Activated T-cell treated with anti-CD3 and anti-CD28 coated beads for 1 hour (primary cell): Measurements from ENCODE around the gene MTHFD2L.

Source experiments
- DNase-seq: peaks from one replicate; pipeline ENCODE4 v3.0.0-alpha.2; 2020; ENCODE audit warnings: low read depth

Gene MTHFD2L

GRCh38 chr4:74307170-74307569, 149.3 kb downstream of the MTHFD2L start:
- DNase-seq = no peak

GRCh38 chr4:74308215-74308614, 150.3 kb downstream of the MTHFD2L start, which contains the start of gene EPGN:
Gene EPGN (plus strand): TSS chr4:74308470. CDS start chr4:74308534, 64 bp downstream.
- DNase-seq = no peak

- no peak for DNase-seq
Observed at GRCh38 chr4:74309223-74309622, 151.3 kb downstream of the MTHFD2L start.

GRCh38 chr4:74311696-74312313, 153.9 kb downstream of the MTHFD2L start:
- no peak for DNase-seq

DNA sequence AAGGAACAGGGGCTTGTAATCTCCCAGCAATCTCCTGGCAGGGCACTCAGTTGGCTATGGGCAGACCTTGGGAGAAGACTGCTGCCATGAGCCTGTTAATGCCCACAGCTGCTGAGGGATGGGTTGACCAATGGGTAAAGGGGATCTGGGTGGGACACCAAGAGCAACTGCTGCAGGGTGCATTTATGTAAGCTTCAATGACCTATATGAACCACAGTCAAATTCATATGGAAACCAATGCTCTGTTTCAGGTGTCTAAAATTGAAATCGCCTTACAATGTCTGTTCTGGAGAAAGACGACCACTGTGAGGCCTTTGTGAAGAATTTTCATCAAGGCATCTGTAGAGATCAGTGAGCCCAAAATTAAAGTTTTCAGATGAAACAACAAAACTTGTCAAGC, 156.4 kb downstream of the MTHFD2L start:
- no peak for DNase-seq

DNA sequence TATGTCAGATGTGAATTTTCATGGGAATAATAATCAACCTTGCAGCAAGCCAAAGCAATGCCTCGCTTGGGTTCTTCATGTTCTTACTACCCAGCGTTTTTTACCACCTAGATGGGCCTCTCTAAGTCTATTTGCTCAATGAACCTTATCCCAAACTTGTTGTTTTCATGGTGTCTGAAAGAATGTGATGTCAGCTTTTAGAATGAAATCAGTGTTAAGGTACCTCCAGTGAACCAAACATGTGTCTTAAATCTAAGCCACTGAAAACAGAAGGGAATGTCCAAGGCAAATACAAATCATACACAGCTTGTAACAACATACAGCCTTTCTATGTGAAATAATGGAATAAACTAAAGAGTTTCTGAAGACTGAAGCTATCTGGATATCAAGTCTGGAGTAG, 157.0 kb downstream of the MTHFD2L start:
- DNase-seq = no peak

DNA sequence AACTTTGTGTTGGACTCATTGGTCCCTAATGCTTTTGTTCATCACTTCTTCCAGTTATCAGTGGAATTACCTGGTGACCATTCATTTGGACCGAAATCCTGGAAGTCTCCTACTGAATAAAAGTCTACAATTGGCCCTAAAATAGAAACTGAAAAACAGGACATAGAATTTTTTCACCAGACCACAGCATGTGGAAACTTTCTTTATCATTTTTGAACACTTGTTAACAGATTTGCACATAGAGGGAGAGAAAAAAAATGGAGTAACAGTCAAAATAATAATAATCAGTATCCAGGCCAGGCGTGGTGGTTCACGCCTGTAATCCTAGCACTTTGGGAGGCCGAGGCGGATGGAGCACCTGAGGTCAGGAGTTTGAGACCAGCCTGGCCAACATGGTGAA, 157.5 kb downstream of the MTHFD2L start:
- DNase-seq = no peak

- no peak for DNase-seq
Observed at GRCh38 chr4:74316397-74316796, 158.5 kb downstream of the MTHFD2L start.

DNA sequence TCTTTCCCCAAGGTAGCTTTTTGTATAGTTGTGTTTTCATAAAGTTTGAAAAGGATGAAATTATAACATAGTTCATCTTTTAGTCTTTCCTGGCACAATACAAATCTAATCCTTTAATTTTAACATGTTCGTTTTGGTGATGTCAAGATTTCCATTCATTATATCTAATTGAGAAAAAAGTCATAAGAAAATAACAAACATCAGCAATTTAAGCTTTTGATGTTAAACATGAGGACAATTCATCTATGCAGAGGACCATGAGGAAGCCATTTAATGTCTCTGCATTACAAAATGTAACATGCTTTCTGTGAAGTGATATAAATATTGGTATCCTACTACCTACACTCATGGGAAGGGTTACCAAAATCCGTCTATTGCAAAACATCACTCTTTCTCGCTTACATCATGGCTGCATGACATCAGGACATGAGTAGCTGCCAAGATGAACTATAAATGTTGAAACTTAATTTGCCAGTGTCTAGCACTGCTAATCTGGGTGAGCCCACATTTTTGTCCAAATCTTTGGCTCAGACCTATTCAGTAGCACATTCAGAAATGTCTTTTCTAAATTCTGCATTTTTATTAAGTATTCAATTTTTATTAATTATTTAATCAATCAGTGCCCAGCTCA, 159.8 kb downstream of the MTHFD2L start:
- no peak for DNase-seq

GRCh38 chr4:74318276-74318675, 160.4 kb downstream of the MTHFD2L start:
- no peak for DNase-seq

- no peak for DNase-seq
Observed at GRCh38 chr4:74319470-74319869, 161.6 kb downstream of the MTHFD2L start.

DNA sequence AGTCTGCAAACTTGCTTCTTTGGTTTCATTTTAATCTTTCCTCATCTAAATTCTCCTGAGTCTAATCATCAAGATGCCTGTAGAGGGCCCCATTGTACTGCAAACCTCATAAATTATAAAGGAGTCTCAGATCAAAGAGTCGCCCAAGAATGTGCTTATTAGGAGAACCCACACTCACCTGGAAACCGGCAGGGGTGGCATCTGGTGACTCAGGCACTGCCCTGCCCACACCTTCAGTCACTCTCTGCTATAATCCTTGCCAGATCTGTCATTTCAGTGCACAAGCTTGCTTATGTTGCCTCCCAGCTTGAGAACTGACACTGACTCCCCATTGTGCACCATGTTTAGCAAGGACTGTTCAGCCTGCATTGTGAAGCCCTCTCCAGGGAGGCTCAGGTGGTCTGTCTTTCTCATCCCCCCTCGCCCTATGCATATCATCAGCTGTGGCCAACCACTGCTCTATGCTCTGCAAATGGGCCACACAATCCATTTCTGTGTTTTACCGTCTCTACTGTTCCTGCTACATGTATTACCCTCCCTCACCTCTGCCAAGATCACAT, 162.7 kb downstream of the MTHFD2L start:
- DNase-seq = no peak

- DNase-seq = no peak
Observed at GRCh38 chr4:74322301-74322700, 164.4 kb downstream of the MTHFD2L start.

DNA sequence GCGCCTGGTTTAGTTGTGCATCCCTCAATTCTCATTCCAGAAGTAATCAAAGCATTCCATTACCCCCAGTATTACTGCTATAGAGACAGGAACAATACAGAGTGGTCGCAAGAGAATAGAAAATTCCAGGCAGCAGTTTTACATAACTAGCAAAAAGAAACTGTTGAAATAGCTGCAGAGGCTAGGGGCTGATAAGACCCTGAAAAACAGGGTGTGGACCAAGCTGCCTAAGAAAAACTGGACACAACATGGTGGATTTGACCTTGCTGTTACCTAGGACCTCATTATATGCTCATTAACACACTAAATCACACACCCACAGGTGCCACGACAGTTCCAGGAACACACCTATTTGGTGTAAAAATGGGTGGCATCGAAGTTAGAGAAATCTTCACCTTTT, 165.7 kb downstream of the MTHFD2L start:
- DNase-seq = no peak

GRCh38 chr4:74324262-74324661, 166.3 kb downstream of the MTHFD2L start:
- DNase-seq = no peak

GRCh38 chr4:74325886-74326285, 168.0 kb downstream of the MTHFD2L start:
- DNase-seq = no peak

- DNase-seq = no peak
Observed at GRCh38 chr4:74327762-74328161, 169.8 kb downstream of the MTHFD2L start.

DNA sequence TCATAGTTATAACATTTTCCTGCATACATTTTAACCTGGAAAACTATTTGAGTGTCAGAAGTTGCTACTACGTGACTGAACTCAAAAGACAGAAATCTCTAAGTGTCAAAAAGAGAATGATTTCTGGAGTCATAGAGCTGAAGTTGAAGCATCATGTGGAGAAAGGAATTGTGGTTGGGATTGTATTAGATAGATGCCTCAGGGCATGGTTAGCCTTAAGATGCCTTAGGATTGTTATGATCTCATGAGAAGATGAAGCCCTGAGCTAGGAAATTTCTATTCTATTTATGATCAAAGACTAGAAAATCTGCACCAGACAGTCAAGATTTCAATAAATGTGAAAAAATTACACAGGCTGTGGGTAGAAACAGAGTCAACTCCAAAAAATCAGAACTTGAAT, 170.6 kb downstream of the MTHFD2L start:
- no peak for DNase-seq

- no peak for DNase-seq
Observed at GRCh38 chr4:74329307-74329706, 171.4 kb downstream of the MTHFD2L start.

- DNase-seq = no peak
Observed at GRCh38 chr4:74330295-74330750, 172.4 kb downstream of the MTHFD2L start.

DNA sequence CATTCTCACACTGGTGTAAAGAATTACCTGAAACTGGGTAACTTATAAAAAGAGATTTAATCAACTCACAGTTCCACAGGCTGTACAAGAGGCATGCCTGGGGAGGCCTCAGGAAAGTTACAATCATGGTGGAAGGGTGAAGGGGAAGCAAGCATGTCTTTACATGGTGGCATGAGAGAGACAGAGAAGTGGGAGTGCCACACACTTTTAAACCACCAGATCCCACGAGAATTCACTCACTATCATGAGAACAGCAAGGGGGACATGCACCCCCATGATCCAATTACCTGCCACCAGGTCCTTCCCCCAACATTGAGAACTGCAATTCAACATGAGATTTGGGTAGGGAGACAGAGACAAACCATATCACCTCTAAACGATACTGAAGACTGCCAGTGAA, 173.3 kb downstream of the MTHFD2L start:
- no peak for DNase-seq

- no peak for DNase-seq
Observed at GRCh38 chr4:74331944-74332343, 174.0 kb downstream of the MTHFD2L start.

DNA sequence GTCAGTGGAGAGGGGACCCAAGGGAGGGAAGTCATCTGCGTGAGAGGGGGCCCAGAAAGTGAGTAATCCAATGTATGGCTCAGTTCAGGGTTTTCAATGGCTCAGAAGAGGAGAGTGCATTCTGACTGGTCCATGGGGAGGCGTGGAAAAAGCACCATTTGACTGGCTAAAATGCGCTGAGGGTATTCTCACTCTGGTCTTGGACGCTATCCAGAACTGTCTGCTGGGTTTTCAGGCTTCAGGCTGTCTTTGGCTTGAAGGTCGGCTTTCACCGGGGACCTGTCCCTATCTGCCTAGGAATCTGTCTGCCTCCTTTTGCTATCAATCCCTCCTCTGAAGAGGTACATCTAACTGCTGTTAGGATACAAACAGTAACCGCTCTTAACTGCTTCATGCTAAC, 176.7 kb downstream of the MTHFD2L start:
- no peak for DNase-seq
